HepG2 (cell line): ENCODE data around the gene COL9A2. TPM values are rescaled to one million over a fixed set of nuclear protein-coding genes. Genes with fewer than 3 reads are reported as not detected.

Experiments used
- EED ChIP-seq: sonication (generic); formaldehyde crosslinking; IDR thresholded peaks from 2 replicates; pipeline ENCODE4 v1.5.0; 2020; ENCODE audit warnings: mild to moderate bottlenecking, missing genetic modification reagents
- EZH2 ChIP-seq: conservative IDR thresholded peaks from 2 replicates; pipeline ENCODE4 v1.6.1; 2012; ENCODE audit warnings: mild to moderate bottlenecking, low read depth, low read length, moderate library complexity
- HDAC2 ChIP-seq: sonication (generic); formaldehyde crosslinking; IDR thresholded peaks from 2 replicates; pipeline ENCODE4 v1.4.0; 2020; ENCODE audit warnings: missing genetic modification reagents
- HNF4A ChIP-seq: sonication (generic); formaldehyde crosslinking; IDR thresholded peaks from 2 replicates; pipeline ENCODE4 v1.4.0; 2020; ENCODE audit warnings: missing genetic modification reagents
- MTF1 ChIP-seq: sonication (generic); formaldehyde crosslinking; IDR thresholded peaks from 2 replicates; pipeline ENCODE4 v1.5.0; 2020; ENCODE audit warnings: missing genetic modification reagents
- TRIM24 ChIP-seq: sonication (generic); formaldehyde crosslinking; IDR thresholded peaks from 2 replicates; pipeline ENCODE4 v1.8.0; 2022; ENCODE audit warnings: mild to moderate bottlenecking, missing genetic modification reagents
- ZNF136 ChIP-seq: sonication (generic); formaldehyde crosslinking; IDR thresholded peaks from 2 replicates; pipeline ENCODE4 v1.8.1; 2022; ENCODE audit warnings: low read depth, mild to moderate bottlenecking, moderate library complexity, missing genetic modification reagents
- ZNF296 ChIP-seq: sonication (generic); formaldehyde crosslinking; conservative IDR thresholded peaks from 2 replicates; pipeline ENCODE4 v1.5.0; 2020; ENCODE audit warnings: mild to moderate bottlenecking, missing genetic modification reagents
- ZNF607 ChIP-seq: sonication (generic); formaldehyde crosslinking; IDR thresholded peaks from 2 replicates; pipeline ENCODE4 v1.5.1; 2020; ENCODE audit warnings: missing genetic modification reagents, mild to moderate bottlenecking, borderline replicate concordance
- ZNF713 ChIP-seq: sonication (generic); formaldehyde crosslinking; IDR thresholded peaks from 2 replicates; pipeline ENCODE4 v1.4.0; 2020; ENCODE audit warnings: mild to moderate bottlenecking, missing genetic modification reagents
- polyA plus RNA-seq, 8 experiments: library from polyadenylated mRNA; depleted of rRNA in 3 of 8; stranded (reverse) in 7 of 8; unstranded in 1 of 8; fragments of >200 nt; fragmentation: Illumina TruSeq in 4 of 8; extraction: Trizol in 4 of 8; gene quantifications; 2 replicates each; pipeline versions ENCODE4 v1.2.1 to v1.2.3, GENCODE V29; 2011 to 2016; ENCODE audit warnings: low read depth in 4 of 8, missing spikeins in 1 of 8, mixed read lengths in 1 of 8; ENCODE audit not compliant: insufficient read depth in 1 of 8
- total RNA-seq, 5 experiments: library from RNA; depleted of rRNA; stranded (reverse); fragments of >200 nt; fragmentation: Illumina TruSeq; extraction: Trizol; gene quantifications; 2 replicates each; pipeline ENCODE4 v1.2.3, GENCODE V29; 2016; ENCODE audit warnings: low read depth in 1 of 5
- TF ChIP-seq, protein P1 (sequence below): sonication (generic); formaldehyde crosslinking; IDR thresholded peaks from 2 replicates; pipeline ENCODE4 v1.4.0; 2020; ENCODE audit warnings: missing genetic modification reagents
- TF ChIP-seq, protein P2 (sequence below): sonication (generic); formaldehyde crosslinking; IDR thresholded peaks from 2 replicates; pipeline ENCODE4 v1.4.0; 2020; ENCODE audit warnings: missing genetic modification reagents, mild to moderate bottlenecking, borderline replicate concordance
- TF ChIP-seq, protein P3 (sequence below): sonication (generic); formaldehyde crosslinking; IDR thresholded peaks from 2 replicates; pipeline ENCODE4 v1.5.0; 2020; ENCODE audit warnings: missing genetic modification reagents, mild to moderate bottlenecking, borderline replicate concordance
- TF ChIP-seq, protein P4 (sequence below), 2 experiments: IDR thresholded peaks; 2 replicates each; pipeline ENCODE4 v1.6.1; 2011 to 2012; ENCODE audit warnings: low read length in 2 of 2, borderline replicate concordance in 1 of 2, low read depth in 1 of 2, mild to moderate bottlenecking in 1 of 2, moderate library complexity in 1 of 2
- TF ChIP-seq, protein P5 (sequence below): sonication (generic); formaldehyde crosslinking; IDR thresholded peaks from 2 replicates; pipeline ENCODE4 v1.4.0; 2020; ENCODE audit warnings: missing genetic modification reagents

COL9A2 gene
- total and polyA plus RNA-seq, 2 of the 13 experiments (the other 11 are each of a cell fraction or from before 2014, with no cell fraction given), result 20.2 to 26.9 TPM

DNA sequence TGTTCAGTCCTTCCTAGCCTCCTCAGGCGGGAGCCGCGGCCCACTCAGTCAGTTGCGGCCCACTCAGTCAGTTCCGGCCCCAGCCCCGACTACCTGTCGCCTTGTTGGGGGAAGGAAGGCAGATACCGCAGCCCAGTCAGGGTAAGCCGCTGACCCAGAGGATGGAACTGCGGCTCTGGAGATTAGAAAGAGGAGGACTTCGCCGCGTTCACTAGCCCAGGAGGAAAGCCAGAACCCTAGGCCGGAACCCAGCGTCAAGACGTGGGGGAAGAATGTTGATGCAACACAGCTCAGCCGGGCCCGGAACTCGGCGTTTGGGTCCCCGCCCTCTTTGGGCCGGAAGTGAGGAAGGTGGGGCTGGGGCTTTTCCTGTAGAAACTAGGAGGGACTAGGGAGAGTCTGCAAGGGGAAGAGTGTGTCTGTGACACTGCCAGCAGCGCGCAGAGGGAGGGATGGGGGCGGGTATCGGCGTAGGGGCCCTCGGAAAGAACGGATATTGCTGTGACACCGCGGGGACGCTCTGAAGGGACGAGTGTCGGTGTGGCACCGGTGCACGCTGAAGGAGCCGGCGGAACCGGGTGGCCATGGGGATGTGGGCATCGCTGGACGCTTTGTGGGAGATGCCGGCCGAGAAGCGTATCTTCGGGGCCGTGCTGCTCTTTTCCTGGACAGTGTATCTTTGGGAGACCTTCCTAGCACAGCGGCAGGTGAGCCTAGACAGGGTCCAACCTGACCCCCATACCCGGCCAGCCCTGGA lies 59.2 kb downstream of the COL9A2 start, which contains the start of gene ZMPSTE24 (continued):
- TF ChIP-seq, protein P1, sequence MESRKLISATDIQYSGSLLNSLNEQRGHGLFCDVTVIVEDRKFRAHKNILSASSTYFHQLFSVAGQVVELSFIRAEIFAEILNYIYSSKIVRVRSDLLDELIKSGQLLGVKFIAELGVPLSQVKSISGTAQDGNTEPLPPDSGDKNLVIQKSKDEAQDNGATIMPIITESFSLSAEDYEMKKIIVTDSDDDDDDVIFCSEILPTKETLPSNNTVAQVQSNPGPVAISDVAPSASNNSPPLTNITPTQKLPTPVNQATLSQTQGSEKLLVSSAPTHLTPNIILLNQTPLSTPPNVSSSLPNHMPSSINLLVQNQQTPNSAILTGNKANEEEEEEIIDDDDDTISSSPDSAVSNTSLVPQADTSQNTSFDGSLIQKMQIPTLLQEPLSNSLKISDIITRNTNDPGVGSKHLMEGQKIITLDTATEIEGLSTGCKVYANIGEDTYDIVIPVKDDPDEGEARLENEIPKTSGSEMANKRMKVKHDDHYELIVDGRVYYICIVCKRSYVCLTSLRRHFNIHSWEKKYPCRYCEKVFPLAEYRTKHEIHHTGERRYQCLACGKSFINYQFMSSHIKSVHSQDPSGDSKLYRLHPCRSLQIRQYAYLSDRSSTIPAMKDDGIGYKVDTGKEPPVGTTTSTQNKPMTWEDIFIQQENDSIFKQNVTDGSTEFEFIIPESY (CRISPR knock-in tag), result peak; percentile 61
- peak; percentile 88; the same call in 1 of the 2 replicates for TF ChIP-seq HDAC2 (CRISPR knock-in tag)
- TF ChIP-seq, protein P2, sequence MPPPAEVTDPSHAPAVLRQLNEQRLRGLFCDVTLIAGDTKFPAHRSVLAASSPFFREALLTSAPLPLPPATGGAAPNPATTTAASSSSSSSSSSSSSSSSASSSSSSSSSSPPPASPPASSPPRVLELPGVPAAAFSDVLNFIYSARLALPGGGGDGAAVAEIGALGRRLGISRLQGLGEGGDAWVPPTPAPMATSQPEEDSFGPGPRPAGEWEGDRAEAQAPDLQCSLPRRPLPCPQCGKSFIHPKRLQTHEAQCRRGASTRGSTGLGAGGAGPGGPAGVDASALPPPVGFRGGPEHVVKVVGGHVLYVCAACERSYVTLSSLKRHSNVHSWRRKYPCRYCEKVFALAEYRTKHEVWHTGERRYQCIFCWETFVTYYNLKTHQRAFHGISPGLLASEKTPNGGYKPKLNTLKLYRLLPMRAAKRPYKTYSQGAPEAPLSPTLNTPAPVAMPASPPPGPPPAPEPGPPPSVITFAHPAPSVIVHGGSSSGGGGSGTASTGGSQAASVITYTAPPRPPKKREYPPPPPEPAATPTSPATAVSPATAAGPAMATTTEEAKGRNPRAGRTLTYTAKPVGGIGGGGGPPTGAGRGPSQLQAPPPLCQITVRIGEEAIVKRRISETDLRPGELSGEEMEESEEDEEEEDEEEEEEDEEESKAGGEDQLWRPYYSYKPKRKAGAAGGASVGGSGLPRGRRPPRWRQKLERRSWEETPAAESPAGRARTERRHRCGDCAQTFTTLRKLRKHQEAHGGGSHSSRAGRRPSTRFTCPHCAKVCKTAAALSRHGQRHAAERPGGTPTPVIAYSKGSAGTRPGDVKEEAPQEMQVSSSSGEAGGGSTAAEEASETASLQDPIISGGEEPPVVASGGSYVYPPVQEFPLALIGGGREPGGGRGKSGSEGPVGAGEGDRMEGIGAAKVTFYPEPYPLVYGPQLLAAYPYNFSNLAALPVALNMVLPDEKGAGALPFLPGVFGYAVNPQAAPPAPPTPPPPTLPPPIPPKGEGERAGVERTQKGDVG (CRISPR knock-in tag), result no peak
- TF ChIP-seq EED, result no peak
- TF ChIP-seq ZNF713, result no peak
- TF ChIP-seq, protein P3, sequence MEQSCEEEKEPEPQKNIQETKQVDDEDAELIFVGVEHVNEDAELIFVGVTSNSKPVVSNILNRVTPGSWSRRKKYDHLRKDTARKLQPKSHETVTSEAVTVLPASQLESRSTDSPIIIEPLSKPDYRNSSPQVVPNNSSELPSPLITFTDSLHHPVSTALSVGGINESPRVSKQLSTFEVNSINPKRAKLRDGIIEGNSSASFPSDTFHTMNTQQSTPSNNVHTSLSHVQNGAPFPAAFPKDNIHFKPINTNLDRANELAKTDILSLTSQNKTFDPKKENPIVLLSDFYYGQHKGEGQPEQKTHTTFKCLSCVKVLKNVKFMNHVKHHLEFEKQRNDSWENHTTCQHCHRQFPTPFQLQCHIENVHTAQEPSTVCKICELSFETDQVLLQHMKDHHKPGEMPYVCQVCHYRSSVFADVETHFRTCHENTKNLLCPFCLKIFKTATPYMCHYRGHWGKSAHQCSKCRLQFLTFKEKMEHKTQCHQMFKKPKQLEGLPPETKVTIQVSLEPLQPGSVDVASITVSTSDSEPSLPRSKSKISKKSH (CRISPR knock-in tag), result 0 out of 2 replicates have a peak, but pooled peaks have one; percentile 42
- TF ChIP-seq, protein P4, sequence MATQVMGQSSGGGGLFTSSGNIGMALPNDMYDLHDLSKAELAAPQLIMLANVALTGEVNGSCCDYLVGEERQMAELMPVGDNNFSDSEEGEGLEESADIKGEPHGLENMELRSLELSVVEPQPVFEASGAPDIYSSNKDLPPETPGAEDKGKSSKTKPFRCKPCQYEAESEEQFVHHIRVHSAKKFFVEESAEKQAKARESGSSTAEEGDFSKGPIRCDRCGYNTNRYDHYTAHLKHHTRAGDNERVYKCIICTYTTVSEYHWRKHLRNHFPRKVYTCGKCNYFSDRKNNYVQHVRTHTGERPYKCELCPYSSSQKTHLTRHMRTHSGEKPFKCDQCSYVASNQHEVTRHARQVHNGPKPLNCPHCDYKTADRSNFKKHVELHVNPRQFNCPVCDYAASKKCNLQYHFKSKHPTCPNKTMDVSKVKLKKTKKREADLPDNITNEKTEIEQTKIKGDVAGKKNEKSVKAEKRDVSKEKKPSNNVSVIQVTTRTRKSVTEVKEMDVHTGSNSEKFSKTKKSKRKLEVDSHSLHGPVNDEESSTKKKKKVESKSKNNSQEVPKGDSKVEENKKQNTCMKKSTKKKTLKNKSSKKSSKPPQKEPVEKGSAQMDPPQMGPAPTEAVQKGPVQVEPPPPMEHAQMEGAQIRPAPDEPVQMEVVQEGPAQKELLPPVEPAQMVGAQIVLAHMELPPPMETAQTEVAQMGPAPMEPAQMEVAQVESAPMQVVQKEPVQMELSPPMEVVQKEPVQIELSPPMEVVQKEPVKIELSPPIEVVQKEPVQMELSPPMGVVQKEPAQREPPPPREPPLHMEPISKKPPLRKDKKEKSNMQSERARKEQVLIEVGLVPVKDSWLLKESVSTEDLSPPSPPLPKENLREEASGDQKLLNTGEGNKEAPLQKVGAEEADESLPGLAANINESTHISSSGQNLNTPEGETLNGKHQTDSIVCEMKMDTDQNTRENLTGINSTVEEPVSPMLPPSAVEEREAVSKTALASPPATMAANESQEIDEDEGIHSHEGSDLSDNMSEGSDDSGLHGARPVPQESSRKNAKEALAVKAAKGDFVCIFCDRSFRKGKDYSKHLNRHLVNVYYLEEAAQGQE (IDR thresholded peaks at IDR 0.05; ENCODE audit: borderline replicate concordance in 1 of 2, low read depth in 1 of 2, low read length in 2 of 2), result no peak
- TF ChIP-seq HNF4A (CRISPR knock-in tag), result peak; percentile 27
- no peak; the same call in none of the 2 replicates for TF ChIP-seq MTF1 (CRISPR knock-in tag)
- TF ChIP-seq EZH2, result no peak
- TF ChIP-seq TRIM24 (CRISPR knock-in tag), result no peak
- TF ChIP-seq, protein P5, sequence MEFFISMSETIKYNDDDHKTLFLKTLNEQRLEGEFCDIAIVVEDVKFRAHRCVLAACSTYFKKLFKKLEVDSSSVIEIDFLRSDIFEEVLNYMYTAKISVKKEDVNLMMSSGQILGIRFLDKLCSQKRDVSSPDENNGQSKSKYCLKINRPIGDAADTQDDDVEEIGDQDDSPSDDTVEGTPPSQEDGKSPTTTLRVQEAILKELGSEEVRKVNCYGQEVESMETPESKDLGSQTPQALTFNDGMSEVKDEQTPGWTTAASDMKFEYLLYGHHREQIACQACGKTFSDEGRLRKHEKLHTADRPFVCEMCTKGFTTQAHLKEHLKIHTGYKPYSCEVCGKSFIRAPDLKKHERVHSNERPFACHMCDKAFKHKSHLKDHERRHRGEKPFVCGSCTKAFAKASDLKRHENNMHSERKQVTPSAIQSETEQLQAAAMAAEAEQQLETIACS (CRISPR knock-in tag), result peak; percentile 36; the same call in 1 of the 2 replicates
- TF ChIP-seq ZNF296 (CRISPR knock-in tag), result peak; percentile 33; the same call in 1 of the 2 replicates
- 0 out of 2 replicates have a peak, but pooled peaks have one; percentile 94 for TF ChIP-seq ZNF136 (CRISPR knock-in tag)
- TF ChIP-seq ZNF607, result no peak
